Measurements from ENCODE around the gene SGIP1. TPM values are rescaled to one million over a fixed set of nuclear protein-coding genes. Genes with fewer than 3 reads are reported as not detected.

The SGIP1 gene
- total RNA-seq, 1 donor = 17.4 TPM

DNA sequence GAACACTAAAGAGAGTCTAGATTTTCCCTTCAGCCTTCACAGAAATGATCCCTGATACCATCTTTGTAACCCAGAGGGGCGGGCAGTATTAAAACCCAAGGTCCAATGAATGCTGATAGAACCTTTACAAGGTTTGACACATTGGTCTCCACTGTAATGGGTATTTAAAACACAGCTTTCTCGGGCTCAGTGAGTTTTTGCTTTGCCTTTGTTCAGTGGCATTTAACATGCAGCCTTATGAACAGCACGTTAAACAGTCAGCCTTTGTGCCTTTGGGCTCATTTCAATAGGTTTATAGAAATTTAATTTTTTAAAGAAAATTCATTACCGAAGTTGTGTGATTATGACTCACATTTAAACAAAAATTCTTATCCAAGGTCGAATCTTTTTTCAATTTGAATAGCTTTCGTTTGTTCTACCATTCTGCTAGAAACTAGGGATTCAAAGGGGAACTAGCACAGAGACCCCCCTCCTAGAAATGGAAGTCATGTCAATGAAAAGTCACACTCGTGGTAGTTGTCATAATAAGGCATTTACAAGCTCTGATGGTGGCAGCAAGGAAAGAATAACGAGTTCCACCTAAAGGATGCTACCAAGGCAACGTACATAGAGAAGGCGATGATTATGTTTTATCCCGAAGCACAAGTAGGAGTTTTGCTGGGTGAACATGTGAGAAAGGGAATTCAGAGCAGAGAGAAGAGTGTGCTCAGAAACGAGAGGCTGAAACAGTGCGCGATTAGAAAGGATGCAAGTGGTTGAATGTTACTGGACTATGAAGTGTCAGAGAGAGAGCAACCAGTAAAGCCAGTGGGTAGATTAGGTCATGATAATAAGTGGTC lies 66.2 kb downstream of the SGIP1 start:
- Histone ChIP-seq H4K20me1 (ENCODE audit: insufficient read depth, low read length) (no peaks in the 10 kb centered on the region), H3K9me3 (ENCODE audit: low read depth, low read length) (no peaks in the 10 kb centered on the region), H3K36me3 (ENCODE audit: insufficient read depth, low read length) (no peaks in the 10 kb centered on the region), H3K79me2 (ENCODE audit: insufficient read depth, low read length) (peaks cover 7% of the 10 kb centered on the region), H3K27ac (ENCODE audit: low read depth, low read length) (peak overlapping the region; percentile 65), H3K4me1 (ENCODE audit: insufficient read depth, low read length) (peaks cover 21% of the 10 kb centered on the region), H2AFZ (ENCODE audit: low read length) (peak overlapping the region; percentile 70), H3K27me3 (ENCODE audit: insufficient read depth, low read length) (no peaks in the 10 kb centered on the region), H3K4me3 (ENCODE audit: insufficient read depth, low read length) (no peak overlapping the region), H3K4me2 (ENCODE audit: insufficient read depth, low read length) (peak overlapping the region; percentile 62)
- no peak for DNase-seq (ENCODE audit: insufficient read length, low spot score, missing footprints)
- TF ChIP-seq, protein P1, sequence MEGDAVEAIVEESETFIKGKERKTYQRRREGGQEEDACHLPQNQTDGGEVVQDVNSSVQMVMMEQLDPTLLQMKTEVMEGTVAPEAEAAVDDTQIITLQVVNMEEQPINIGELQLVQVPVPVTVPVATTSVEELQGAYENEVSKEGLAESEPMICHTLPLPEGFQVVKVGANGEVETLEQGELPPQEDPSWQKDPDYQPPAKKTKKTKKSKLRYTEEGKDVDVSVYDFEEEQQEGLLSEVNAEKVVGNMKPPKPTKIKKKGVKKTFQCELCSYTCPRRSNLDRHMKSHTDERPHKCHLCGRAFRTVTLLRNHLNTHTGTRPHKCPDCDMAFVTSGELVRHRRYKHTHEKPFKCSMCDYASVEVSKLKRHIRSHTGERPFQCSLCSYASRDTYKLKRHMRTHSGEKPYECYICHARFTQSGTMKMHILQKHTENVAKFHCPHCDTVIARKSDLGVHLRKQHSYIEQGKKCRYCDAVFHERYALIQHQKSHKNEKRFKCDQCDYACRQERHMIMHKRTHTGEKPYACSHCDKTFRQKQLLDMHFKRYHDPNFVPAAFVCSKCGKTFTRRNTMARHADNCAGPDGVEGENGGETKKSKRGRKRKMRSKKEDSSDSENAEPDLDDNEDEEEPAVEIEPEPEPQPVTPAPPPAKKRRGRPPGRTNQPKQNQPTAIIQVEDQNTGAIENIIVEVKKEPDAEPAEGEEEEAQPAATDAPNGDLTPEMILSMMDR (IDR thresholded peaks at IDR 0.05; ENCODE audit: extremely low read depth, low read depth, low read length) = no peak

DNA sequence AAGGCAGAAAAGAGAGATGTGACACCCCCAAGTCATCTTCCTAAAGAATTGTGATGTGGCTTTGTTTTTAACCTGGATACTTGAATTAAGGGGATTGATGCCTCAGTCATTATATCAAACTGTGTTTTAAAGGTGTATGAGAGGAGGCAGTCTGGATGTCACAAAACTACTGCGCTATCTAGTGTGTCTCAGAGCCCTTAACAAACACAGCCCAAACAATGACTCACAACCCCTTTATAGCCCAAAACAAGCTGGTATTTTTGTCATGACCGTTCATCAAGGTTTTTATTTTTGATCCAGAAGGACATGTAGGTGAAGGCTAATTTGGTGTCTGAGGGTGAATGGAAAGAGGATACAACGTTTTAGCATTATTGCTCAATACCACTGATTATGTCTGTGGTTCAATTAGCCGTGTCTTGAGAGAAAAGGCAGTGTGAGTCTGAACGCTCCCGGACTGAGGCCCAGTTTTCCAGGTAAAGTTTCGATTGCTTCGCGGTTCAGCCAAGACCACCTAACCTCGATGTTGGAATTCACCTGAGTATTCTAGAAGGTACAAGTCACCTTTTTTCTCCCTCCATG lies 71.6 kb downstream of the SGIP1 start:
- H3K9me3 ChIP-seq (ENCODE audit: low read depth, low read length) = no peaks in the 10 kb centered on the region
- no peaks in the 10 kb centered on the region for H3K4me1 ChIP-seq (ENCODE audit: insufficient read depth, low read length)
- H3K4me2 ChIP-seq (ENCODE audit: insufficient read depth, low read length) = no peak overlapping the region
- no peaks in the 10 kb centered on the region for H4K20me1 ChIP-seq (ENCODE audit: insufficient read depth, low read length)
- peaks cover 4% of the 10 kb centered on the region for H3K79me2 ChIP-seq (ENCODE audit: insufficient read depth, low read length)
- H3K27ac ChIP-seq (ENCODE audit: low read depth, low read length) = no peak overlapping the region
- H2AFZ ChIP-seq (ENCODE audit: low read length) = no peak overlapping the region
- TF ChIP-seq, protein P1 (IDR thresholded peaks at IDR 0.05; ENCODE audit: extremely low read depth, low read depth, low read length) = no peak
- H3K4me3 ChIP-seq (ENCODE audit: insufficient read depth, low read length) = no peak overlapping the region
- no peak for DNase-seq (ENCODE audit: insufficient read length, low spot score, missing footprints)
- H3K36me3 ChIP-seq (ENCODE audit: insufficient read depth, low read length) = no peaks in the 10 kb centered on the region
- H3K27me3 ChIP-seq (ENCODE audit: insufficient read depth, low read length) = no peaks in the 10 kb centered on the region

DNA sequence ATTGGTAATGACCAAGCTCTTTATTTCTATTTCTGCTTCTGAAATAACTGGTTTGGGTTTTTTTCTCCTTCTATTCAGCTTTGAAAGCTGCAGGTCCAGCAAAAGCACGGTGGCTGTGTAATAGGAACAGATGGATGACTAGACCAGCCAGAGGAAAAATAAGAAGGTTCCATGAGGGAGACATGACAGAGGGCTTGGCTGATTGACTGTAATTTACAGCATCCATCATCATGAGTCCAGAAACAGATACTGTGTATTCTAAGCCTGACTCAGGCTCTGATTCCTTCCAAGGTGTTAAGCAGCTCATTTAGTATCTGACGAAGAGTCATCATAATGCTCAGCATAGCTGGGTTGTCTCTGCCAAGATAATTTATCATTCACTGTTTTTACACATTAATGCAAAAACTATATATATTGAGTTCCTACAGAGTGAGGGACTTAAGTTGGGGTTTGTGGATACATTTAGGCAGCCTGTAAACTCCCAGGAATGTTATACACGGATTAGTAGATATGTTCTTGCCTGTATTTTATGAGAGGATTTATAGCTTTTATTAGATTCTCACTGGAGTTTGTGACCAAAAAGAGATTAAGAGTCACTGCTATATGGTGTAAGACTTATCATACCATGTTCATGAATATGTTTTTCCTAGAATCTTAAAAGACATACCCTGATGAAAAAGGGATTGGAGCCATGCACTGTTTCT lies 72.6 kb downstream of the SGIP1 start:
- Histone ChIP-seq H4K20me1 (ENCODE audit: insufficient read depth, low read length) (no peaks in the 10 kb centered on the region), H3K27ac (ENCODE audit: low read depth, low read length) (no peak overlapping the region), H3K4me2 (ENCODE audit: insufficient read depth, low read length) (no peak overlapping the region), H3K4me3 (ENCODE audit: insufficient read depth, low read length) (no peak overlapping the region), H3K79me2 (ENCODE audit: insufficient read depth, low read length) (no peaks in the 10 kb centered on the region), H2AFZ (ENCODE audit: low read length) (no peak overlapping the region), H3K27me3 (ENCODE audit: insufficient read depth, low read length) (no peaks in the 10 kb centered on the region), H3K36me3 (ENCODE audit: insufficient read depth, low read length) (no peaks in the 10 kb centered on the region), H3K9me3 (ENCODE audit: low read depth, low read length) (no peaks in the 10 kb centered on the region), H3K4me1 (ENCODE audit: insufficient read depth, low read length) (no peaks in the 10 kb centered on the region)
- TF ChIP-seq, protein P1 (IDR thresholded peaks at IDR 0.05; ENCODE audit: extremely low read depth, low read depth, low read length) = no peak
- DNase-seq (ENCODE audit: insufficient read length, low spot score, missing footprints) = no peak

DNA sequence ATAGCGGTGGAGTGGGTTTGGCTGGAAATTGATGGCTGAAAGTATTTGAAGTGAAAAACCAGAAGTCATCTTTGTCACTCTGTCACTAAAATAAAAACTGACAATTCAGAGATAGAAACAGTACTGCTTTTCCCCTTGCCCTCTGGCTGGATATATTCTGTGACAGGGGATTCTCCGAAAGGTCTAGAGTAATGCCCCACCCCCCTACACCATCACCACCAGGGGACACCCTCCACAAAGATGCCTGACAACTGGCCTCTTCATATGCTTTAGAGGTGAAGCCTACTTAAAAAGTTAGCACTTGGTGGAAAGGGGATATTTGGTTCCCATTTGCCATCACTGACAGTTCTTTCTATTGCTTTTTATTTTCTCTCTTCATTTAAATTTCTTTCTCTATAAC lies 73.5 kb downstream of the SGIP1 start:
- TF ChIP-seq, protein P1 (IDR thresholded peaks at IDR 0.05; ENCODE audit: extremely low read depth, low read depth, low read length) = no peak
- no peak overlapping the region for H3K4me2 ChIP-seq (ENCODE audit: insufficient read depth, low read length)
- H3K36me3 ChIP-seq (ENCODE audit: insufficient read depth, low read length) = no peaks in the 10 kb centered on the region
- no peak for DNase-seq (ENCODE audit: insufficient read length, low spot score, missing footprints)
- no peaks in the 10 kb centered on the region for H3K9me3 ChIP-seq (ENCODE audit: low read depth, low read length)
- no peaks in the 10 kb centered on the region for H3K4me1 ChIP-seq (ENCODE audit: insufficient read depth, low read length)
- H2AFZ ChIP-seq (ENCODE audit: low read length) = no peak overlapping the region
- H4K20me1 ChIP-seq (ENCODE audit: insufficient read depth, low read length) = no peaks in the 10 kb centered on the region
- H3K27me3 ChIP-seq (ENCODE audit: insufficient read depth, low read length) = no peaks in the 10 kb centered on the region
- no peak overlapping the region for H3K27ac ChIP-seq (ENCODE audit: low read depth, low read length)
- H3K4me3 ChIP-seq (ENCODE audit: insufficient read depth, low read length) = no peak overlapping the region
- H3K79me2 ChIP-seq (ENCODE audit: insufficient read depth, low read length) = no peaks in the 10 kb centered on the region

Data from osteoblast (primary cell).